NOMO-1 (cell line): ENCODE results near the gene CNIH3.

ENCODE experiments used
- DNase-seq, 2 experiments: peaks; one replicate each; lab custom pipeline; 2025; ENCODE audit not compliant: unreplicated experiment in 2 of 2; lab: John Stamatoyannopoulos, UW

The CNIH3 gene

DNA sequence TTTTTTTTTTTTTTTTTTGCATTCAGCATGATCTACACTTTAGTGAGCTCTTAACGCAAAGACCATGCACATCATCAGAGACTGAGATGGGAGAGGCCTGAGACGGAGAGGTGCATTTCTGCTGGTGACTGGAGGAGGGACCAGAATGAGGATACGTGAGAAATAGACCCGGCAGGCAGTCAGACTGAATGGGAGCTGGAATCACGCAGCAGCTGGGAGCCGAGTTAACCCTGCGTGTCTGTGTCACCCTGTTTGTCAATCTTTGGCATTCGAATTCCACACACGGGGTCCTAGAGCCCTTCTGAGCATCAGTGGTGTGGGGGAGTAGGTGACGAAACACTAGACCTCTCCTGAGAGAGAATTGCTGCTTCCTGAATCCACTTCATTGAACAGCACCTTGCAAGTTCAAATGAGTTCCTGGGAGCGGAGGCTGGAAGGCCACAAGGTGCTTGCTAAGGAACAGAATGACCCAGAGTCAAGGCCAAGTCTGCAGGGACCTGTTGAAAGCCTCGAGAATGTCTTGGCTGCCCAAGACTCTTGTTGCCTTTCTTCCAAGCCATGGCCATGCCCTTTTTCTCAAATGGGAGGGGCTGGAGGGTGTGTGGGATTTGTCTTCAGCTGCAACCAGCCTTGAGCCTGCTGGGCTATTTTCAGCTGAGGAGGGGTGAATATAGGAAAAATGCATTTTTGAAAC is 123.3 kb downstream of the CNIH3 start:
- no peak for DNase-seq

- DNase-seq: no peak
Observed at GRCh38 chr1:224739997-224740684, 124.0 kb downstream of the CNIH3 start.

DNA sequence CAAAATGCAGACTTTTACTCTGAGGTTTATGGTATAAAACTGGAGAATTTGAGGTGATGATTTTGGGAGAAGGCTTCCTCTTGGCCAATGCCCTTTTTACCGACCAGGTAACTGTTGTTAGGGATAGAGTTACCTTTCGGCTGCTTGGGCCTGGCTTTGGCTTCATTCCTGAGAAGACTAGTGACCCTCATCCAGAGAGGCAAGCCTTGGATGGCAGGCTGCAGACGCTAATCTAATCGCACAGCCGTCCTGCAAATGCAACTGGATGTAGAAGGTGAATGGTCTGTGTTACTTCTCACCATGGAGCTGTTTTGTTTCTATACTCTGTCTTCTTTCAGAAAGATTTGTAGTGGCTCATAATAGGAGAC is 124.6 kb downstream of the CNIH3 start:
- DNase-seq: no peak

DNA sequence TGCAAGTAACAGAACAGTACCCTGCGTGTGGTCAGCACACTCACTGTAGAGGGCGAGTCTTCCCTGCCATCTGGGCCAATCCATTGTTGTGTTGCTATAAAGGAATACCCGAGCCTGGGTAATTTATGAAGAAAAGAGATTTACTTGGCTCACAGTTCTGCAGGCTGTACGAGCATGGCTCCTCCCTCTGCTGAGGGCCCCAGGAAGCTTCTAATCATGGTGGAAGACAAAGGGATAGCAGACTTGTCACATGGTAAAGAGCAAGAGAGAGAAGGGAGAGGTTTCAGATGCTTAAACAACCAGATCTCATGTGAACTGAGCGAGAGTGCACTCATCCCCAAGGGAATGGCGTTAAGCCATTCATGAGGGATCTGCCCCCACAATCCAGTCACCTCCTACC is 126.2 kb downstream of the CNIH3 start:
- no peak for DNase-seq

- no peak for DNase-seq
Observed at GRCh38 chr1:224743608-224744164, 127.6 kb downstream of the CNIH3 start.

DNA sequence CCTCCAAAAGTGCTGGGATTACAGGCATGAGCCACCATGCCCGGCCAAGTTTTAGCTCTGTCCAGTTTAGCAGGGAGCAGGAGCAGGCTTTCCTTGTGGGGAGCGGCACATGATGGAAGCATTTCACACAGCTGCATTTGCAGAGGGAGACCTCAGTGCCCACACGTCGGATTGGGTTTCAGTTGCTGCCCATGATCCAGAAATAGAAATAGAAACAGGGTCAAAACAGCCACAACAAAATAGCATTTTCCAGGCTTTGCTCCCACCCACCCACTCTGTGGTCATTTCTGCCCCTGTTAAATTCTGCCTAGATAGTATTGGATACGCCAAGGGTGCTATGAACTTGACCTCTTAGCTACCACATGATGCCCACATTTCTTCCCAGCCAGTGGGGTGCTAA is 128.4 kb downstream of the CNIH3 start:
- no peak for DNase-seq

GRCh38 chr1:224745394-224745793 is 129.3 kb downstream of the CNIH3 start:
- no peak for DNase-seq

GRCh38 chr1:224745924-224746323 is 129.8 kb downstream of the CNIH3 start:
- DNase-seq: no peak

DNA sequence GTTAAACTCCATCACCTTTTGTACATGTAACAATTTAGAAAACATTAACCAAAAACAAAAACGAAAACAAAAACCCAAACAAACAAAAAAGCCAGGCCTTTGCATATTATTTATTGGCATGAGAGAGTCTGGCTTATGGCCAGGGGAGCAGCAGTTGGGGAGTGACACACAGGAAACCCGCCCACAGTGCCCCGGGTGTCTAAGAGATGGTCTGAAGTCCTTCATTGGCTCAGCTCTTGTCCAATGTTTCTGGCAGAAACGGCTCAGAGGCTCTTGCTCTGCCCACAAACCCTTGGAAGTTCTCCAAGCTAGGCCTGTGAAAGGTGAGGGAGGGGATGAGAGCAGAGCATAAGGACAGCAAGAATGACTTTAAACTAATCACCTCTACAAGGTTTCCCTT is 131.5 kb downstream of the CNIH3 start:
- no peak for DNase-seq

DNA sequence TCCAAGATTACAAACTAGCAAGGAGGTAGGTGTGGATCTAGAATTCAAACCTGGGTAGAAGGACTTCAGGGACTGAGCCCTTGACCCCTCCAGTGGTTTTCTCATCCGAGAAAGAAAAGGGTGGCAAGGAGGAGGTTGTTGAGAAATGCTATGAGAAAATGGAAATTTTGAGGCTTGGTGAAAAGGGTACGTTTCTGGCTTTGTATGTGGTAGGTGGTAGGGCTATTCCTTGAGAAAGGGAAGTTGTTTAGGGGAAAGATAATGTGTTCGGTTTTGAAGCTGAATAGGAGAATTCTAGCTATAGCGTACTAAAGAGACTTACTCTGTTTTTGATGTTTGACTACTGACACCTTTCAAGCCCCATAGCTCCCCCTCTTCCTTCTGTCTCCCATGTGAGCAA is 133.8 kb downstream of the CNIH3 start:
- no peak for DNase-seq

DNA sequence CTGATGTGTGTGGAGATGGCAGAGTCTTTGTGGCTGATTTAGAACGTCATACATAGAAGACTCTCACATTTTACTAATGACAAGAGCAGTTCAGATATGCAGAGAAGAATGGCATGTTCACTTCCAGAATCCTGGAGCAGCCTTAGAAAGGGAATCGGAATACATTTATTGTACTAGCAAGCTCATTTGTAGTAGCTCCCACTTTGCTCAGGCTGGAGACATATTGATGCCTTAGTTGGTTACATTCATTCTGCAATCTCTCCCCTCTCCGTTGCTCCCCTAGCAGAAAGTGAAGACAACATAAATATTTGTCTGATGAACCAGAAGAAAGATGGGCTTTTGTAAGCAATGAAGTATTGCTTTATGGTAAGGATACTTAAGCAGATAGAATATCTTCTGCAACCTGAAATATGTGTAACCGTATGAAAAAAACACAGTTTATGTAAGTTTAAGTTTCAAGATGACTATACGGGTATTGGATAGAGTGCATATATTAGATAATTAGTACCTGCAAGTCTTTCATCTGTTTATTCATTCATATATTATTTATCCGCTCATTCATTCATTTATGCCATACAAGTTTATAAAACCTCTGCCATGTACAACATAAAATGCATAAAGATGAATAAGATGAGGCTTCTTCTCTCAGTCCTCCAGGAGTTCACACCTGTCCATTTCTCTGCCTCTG is 135.7 kb downstream of the CNIH3 start:
- DNase-seq: no peak

- no peak for DNase-seq
Observed at GRCh38 chr1:224753491-224753890, 137.4 kb downstream of the CNIH3 start.

- no peak for DNase-seq
Observed at GRCh38 chr1:224755586-224755985, 139.5 kb downstream of the CNIH3 start.

GRCh38 chr1:224757508-224757907 is 141.4 kb downstream of the CNIH3 start:
- no peak for DNase-seq

DNA sequence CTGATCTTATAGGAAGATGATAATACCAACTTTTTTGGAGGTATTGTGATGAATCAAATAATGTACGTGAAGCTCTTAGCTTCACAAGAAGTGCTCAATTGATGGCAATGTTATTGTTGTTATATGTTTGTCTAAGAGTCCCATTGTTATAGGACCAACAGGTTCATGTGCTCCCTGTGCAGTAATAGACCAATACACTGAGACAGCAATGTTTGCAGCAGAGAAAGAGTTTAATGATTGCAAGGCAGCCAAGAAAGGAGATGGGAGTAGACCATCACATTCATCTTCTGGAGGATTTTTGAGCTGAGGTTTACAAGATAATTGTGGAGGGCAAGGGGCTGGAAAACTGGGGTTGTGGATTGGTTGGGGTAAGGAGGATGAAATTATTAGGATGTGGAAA is 143.0 kb downstream of the CNIH3 start:
- no peak for DNase-seq

DNA sequence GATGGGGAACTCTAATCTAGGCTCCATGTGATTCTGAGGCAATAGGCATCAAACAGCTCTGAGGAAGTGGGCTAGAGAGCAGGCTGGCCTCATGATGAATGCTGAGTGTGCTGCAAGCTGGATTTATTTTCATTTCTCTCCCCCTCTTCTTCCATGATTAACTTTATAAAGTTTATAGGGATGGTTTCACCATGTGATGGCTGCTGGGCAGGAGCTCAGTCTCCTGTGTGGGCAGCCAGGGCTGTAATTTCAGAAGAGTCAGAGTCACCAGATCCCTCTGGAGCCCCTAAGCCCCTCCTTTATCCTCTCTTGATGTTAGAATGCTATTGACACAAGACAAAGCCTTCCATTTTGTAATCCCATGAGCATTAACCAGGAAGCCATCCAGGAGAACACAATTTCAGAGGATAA is 143.6 kb downstream of the CNIH3 start:
- no peak for DNase-seq

- no peak for DNase-seq
Observed at GRCh38 chr1:224760163-224760562, 144.0 kb downstream of the CNIH3 start.

- no peak for DNase-seq
Observed at GRCh38 chr1:224761245-224761644, 145.1 kb downstream of the CNIH3 start.

- no peak for DNase-seq
Observed at GRCh38 chr1:224762046-224762445, 145.9 kb downstream of the CNIH3 start.

DNA sequence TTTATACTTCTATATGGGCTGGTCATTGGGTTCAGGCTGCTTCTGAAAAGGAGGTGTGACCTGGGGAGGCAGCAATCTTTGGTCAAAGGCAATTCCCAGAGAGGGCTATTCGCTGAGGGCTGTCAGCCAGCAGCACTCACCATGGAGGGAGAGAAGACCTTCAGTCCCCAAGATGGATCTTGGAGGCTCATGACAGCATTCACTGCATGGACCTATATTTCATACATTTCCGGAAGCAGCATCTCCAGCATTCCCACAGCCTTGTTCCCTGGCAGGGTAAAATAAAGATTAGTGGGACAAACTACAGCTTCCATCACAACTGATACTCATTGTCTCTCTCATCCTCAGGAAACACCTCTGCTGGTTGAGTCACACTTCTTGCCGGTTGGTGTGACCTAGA is 146.6 kb downstream of the CNIH3 start:
- DNase-seq: no peak

- no peak for DNase-seq
Observed at GRCh38 chr1:224763126-224763775, 147.1 kb downstream of the CNIH3 start.
